Mononuclear cell (primary cell): ENCODE results near the gene DCTN1. TPM values are rescaled to one million over a fixed set of nuclear protein-coding genes. Genes with fewer than 3 reads are reported as not detected.
"Not testable (repeated sequence)": the region's sequence is repeated elsewhere in the genome, so short reads cannot be mapped to it uniquely, and the experiment has no call there.

Experiments used
- H3K27me3 ChIP-seq: 2 replicates; pipeline ENCODE4 v1.6.0; 2011; ENCODE audit warnings: low read length, control low read depth; ENCODE audit not compliant: insufficient read depth
- H3K4me1 ChIP-seq: 2 replicates; pipeline ENCODE4 v1.5.1; 2011; ENCODE audit warnings: mild to moderate bottlenecking, low read length, control low read depth; ENCODE audit not compliant: insufficient read depth
- H3K4me3 ChIP-seq: 2 replicates; pipeline ENCODE4 v1.5.1; 2011; ENCODE audit warnings: mild to moderate bottlenecking, low read length, moderate library complexity
- H3K9me3 ChIP-seq: 2 replicates; pipeline ENCODE4 v1.5.1; 2011; ENCODE audit warnings: low read depth, mild to moderate bottlenecking, control low read depth, low read length
- total RNA-seq: library from RNA; depleted of rRNA; stranded (reverse); fragments of >200 nt; gene quantifications from one replicate; pipeline ENCODE4 v1.2.3, GENCODE V29; 2012

The DCTN1 gene
- total RNA-seq, 1 donor = 41.8 TPM

GRCh38 chr2:74367789-74368188 is 12.3 kb downstream of the DCTN1 start:
- no peaks in the 10 kb centered on the region for H3K9me3 ChIP-seq
- no peaks in the 10 kb centered on the region for H3K4me1 ChIP-seq
- no peak overlapping the region for H3K4me3 ChIP-seq
- no peaks in the 10 kb centered on the region for H3K27me3 ChIP-seq

- Histone ChIP-seq H3K27me3 (no peaks in the 10 kb centered on the region), H3K4me1 (no peaks in the 10 kb centered on the region), H3K4me3 (no peak overlapping the region), H3K9me3 (no peaks in the 10 kb centered on the region)
These were observed 14.1 kb downstream of the DCTN1 start for GRCh38 chr2:74366036-74366435.

GRCh38 chr2:74364533-74365505 is 15.3 kb downstream of the DCTN1 start:
- Histone ChIP-seq H3K9me3 (no peaks in the 10 kb centered on the region), H3K4me1 (no peaks in the 10 kb centered on the region), H3K27me3 (no peaks in the 10 kb centered on the region), H3K4me3 (no peak overlapping the region)

- H3K27me3 ChIP-seq = no peaks in the 10 kb centered on the region
- no peaks in the 10 kb centered on the region for H3K4me1 ChIP-seq
- H3K4me3 ChIP-seq = no peak overlapping the region
- H3K9me3 ChIP-seq = no peaks in the 10 kb centered on the region
These were observed 18.8 kb downstream of the DCTN1 start for GRCh38 chr2:74361327-74361726.

GRCh38 chr2:74357627-74358026 is 22.5 kb downstream of the DCTN1 start:
- Histone ChIP-seq H3K27me3 (no peaks in the 10 kb centered on the region), H3K9me3 (no peaks in the 10 kb centered on the region), H3K4me1 (no peaks in the 10 kb centered on the region), H3K4me3 (no peak overlapping the region)

GRCh38 chr2:74349889-74350288 is 30.2 kb downstream of the DCTN1 start:
- H3K27me3 ChIP-seq = no peaks in the 10 kb centered on the region
- H3K4me1 ChIP-seq = no peaks in the 10 kb centered on the region
- no peaks in the 10 kb centered on the region for H3K9me3 ChIP-seq
- H3K4me3 ChIP-seq = no peak overlapping the region

- no peaks in the 10 kb centered on the region for H3K9me3 ChIP-seq
- no peak overlapping the region for H3K4me3 ChIP-seq
These were observed 32.4 kb downstream of the DCTN1 start for GRCh38 chr2:74347742-74348141.

GRCh38 chr2:74347303-74347702 is 32.8 kb downstream of the DCTN1 start:
- Histone ChIP-seq H3K4me3 (no peak overlapping the region), H3K27me3 (no peaks in the 10 kb centered on the region), H3K9me3 (no peaks in the 10 kb centered on the region), H3K4me1 (no peaks in the 10 kb centered on the region)

More at GRCh38 chr2:74347742-74348141, 32.4 kb downstream of the DCTN1 start:
- H3K27me3 ChIP-seq = no peaks in the 10 kb centered on the region
- no peaks in the 10 kb centered on the region for H3K4me1 ChIP-seq

- H3K4me3 ChIP-seq = no peak overlapping the region
- H3K4me1 ChIP-seq = no peaks in the 10 kb centered on the region
- H3K9me3 ChIP-seq = no peaks in the 10 kb centered on the region
- no peaks in the 10 kb centered on the region for H3K27me3 ChIP-seq
These were observed 34.7 kb downstream of the DCTN1 start for GRCh38 chr2:74345272-74345943.

- H3K4me1 ChIP-seq = no peaks in the 10 kb centered on the region
- H3K9me3 ChIP-seq = no peaks in the 10 kb centered on the region
- no peaks in the 10 kb centered on the region for H3K27me3 ChIP-seq
- H3K4me3 ChIP-seq = no peak within 1 kb of the TSS
These were observed 36.8 kb downstream of the DCTN1 start, which contains the start of gene SLC4A5 for GRCh38 chr2:74343316-74343715. SLC4A5 (minus strand) TSS chr2:74343416; CDS start chr2:74315023, 28,393 bp downstream.

GRCh38 chr2:74336227-74336626 is 43.9 kb downstream of the DCTN1 start:
- H3K4me3 ChIP-seq, H3K9me3 ChIP-seq, H3K4me1 ChIP-seq, H3K27me3 ChIP-seq: not testable (repeated sequence)

GRCh38 chr2:74334931-74335333 is 45.2 kb downstream of the DCTN1 start:
- H3K4me3 ChIP-seq = no peak overlapping the region
- H3K27me3 ChIP-seq = no peaks in the 10 kb centered on the region
- H3K4me1 ChIP-seq = no peaks in the 10 kb centered on the region
- H3K9me3 ChIP-seq = no peaks in the 10 kb centered on the region

- Histone ChIP-seq H3K4me1 (no peaks in the 10 kb centered on the region), H3K27me3 (no peaks in the 10 kb centered on the region), H3K4me3 (no peak overlapping the region), H3K9me3 (no peaks in the 10 kb centered on the region)
These were observed 46.1 kb downstream of the DCTN1 start for GRCh38 chr2:74333896-74334586.

- Histone ChIP-seq H3K4me3 (no peak overlapping the region), H3K4me1 (no peaks in the 10 kb centered on the region), H3K27me3 (no peaks in the 10 kb centered on the region), H3K9me3 (no peaks in the 10 kb centered on the region)
These were observed 46.9 kb downstream of the DCTN1 start for GRCh38 chr2:74333175-74333574.
